ENCODE measurements around the gene PIEZO1. TPM values are rescaled to one million over a fixed set of nuclear protein-coding genes. Genes with fewer than 3 reads are reported as not detected.
A peak's percentile ranks its signal among the peaks of the same experiment; 100 is the strongest.

Gene PIEZO1
- polyA plus RNA-seq, 2 of the 4 experiments (the other 2 are of a cell fraction): 26.1 to 84.7 TPM

DNA sequence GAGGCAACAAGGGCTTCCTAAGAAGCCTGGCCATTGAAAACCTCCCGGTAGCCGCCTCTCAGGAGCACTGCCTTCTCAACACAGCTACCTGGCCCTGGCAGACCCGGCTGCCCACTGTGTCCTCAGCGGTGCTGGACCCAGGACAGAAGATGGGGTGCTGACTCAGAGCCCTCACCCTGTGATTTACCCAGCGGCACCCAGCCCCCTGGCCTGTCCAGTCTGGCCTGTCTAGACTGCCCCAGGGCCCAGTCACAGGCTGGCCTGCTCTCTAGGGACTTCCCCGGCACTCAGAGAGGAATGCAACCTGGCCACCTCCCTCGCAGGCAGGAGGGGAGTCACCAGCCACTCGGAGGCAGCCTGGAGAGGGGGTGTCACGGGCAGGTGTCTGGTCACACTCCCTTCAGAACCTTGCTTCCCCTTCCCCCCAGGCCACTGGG, 20.1 kb downstream of the PIEZO1 start:
- POLR2A ChIA-PET: no interaction called here
- DNase-seq (ENCODE audit: low read depth in 1 of 2, low spot score in 1 of 2): no peak
- CTCF ChIA-PET: interaction anchor here (31.8 kb wide), 1 partner anchor 23 kb away, joined by 596 read pairs; no protein-coding TSS in a partner anchor
- Histone ChIP-seq H3K27ac (peak overlapping the region in 1 of 2 experiments; percentile 35; a peak in 1 of 6 replicates), H3K9me3 (no peaks in the 10 kb centered on the region), H3K4me2 (0 out of 3 replicates have a peak overlapping the region, but pooled peaks have one; percentile 17), H3K4me1 (peaks cover 52% of the 10 kb centered on the region), H3K4me3 (no peak overlapping the region)
- TF ChIP-seq SMC3 (IDR thresholded peaks at IDR 0.05) (no peak), ZSCAN20 (CRISPR knock-in tag; IDR thresholded peaks at IDR 0.05) (no peak), TFCP2L1 (CRISPR knock-in tag; IDR thresholded peaks at IDR 0.05) (no peak), ZC3H11A (IDR thresholded peaks at IDR 0.05) (no peak), RNF2 (IDR thresholded peaks at IDR 0.05; ENCODE audit: borderline replicate concordance, low read depth) (no peak), HDAC2 (IDR thresholded peaks at IDR 0.05) (no peak), CHD4 (IDR thresholded peaks at IDR 0.05; ENCODE audit: borderline replicate concordance) (no peak), CHD2 (IDR thresholded peaks at IDR 0.05; ENCODE audit: low read length, partially characterized antibody) (no peak), SREBF2 (IDR thresholded peaks at IDR 0.05) (no peak), CEBPB (IDR thresholded peaks at IDR 0.05) (no peak), ESRRA (IDR thresholded peaks at IDR 0.05; ENCODE audit: borderline replicate concordance, low read length) (no peak), HMGXB4 (CRISPR knock-in tag; IDR thresholded peaks at IDR 0.05; ENCODE audit: borderline replicate concordance) (no peak), JUN (IDR thresholded peaks at IDR 0.05) (no peak), MYC (IDR thresholded peaks at IDR 0.05; ENCODE audit: borderline replicate concordance, low read length) (no peak), RAD21 (conservative IDR thresholded peaks at IDR 0.05 in 1 of 2, IDR thresholded peaks at IDR 0.05 in 1 of 2) (no peak)
- TF ChIP-seq, protein P1, sequence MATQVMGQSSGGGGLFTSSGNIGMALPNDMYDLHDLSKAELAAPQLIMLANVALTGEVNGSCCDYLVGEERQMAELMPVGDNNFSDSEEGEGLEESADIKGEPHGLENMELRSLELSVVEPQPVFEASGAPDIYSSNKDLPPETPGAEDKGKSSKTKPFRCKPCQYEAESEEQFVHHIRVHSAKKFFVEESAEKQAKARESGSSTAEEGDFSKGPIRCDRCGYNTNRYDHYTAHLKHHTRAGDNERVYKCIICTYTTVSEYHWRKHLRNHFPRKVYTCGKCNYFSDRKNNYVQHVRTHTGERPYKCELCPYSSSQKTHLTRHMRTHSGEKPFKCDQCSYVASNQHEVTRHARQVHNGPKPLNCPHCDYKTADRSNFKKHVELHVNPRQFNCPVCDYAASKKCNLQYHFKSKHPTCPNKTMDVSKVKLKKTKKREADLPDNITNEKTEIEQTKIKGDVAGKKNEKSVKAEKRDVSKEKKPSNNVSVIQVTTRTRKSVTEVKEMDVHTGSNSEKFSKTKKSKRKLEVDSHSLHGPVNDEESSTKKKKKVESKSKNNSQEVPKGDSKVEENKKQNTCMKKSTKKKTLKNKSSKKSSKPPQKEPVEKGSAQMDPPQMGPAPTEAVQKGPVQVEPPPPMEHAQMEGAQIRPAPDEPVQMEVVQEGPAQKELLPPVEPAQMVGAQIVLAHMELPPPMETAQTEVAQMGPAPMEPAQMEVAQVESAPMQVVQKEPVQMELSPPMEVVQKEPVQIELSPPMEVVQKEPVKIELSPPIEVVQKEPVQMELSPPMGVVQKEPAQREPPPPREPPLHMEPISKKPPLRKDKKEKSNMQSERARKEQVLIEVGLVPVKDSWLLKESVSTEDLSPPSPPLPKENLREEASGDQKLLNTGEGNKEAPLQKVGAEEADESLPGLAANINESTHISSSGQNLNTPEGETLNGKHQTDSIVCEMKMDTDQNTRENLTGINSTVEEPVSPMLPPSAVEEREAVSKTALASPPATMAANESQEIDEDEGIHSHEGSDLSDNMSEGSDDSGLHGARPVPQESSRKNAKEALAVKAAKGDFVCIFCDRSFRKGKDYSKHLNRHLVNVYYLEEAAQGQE (IDR thresholded peaks at IDR 0.05): no peak
- TF ChIP-seq, protein P2, sequence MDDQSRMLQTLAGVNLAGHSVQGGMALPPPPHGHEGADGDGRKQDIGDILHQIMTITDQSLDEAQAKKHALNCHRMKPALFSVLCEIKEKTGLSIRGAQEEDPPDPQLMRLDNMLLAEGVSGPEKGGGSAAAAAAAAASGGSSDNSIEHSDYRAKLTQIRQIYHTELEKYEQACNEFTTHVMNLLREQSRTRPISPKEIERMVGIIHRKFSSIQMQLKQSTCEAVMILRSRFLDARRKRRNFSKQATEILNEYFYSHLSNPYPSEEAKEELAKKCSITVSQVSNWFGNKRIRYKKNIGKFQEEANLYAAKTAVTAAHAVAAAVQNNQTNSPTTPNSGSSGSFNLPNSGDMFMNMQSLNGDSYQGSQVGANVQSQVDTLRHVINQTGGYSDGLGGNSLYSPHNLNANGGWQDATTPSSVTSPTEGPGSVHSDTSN (IDR thresholded peaks at IDR 0.05): no peak
- TF ChIP-seq, protein P3, sequence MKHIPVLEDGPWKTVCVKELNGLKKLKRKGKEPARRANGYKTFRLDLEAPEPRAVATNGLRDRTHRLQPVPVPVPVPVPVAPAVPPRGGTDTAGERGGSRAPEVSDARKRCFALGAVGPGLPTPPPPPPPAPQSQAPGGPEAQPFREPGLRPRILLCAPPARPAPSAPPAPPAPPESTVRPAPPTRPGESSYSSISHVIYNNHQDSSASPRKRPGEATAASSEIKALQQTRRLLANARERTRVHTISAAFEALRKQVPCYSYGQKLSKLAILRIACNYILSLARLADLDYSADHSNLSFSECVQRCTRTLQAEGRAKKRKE (CRISPR knock-in tag; IDR thresholded peaks at IDR 0.05; ENCODE audit: low read depth): no peak
- TF ChIP-seq, protein P4, sequence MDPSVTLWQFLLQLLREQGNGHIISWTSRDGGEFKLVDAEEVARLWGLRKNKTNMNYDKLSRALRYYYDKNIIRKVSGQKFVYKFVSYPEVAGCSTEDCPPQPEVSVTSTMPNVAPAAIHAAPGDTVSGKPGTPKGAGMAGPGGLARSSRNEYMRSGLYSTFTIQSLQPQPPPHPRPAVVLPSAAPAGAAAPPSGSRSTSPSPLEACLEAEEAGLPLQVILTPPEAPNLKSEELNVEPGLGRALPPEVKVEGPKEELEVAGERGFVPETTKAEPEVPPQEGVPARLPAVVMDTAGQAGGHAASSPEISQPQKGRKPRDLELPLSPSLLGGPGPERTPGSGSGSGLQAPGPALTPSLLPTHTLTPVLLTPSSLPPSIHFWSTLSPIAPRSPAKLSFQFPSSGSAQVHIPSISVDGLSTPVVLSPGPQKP (IDR thresholded peaks at IDR 0.05; ENCODE audit: low read depth, low read length): no peak
- peak in 1 of 2 experiments; percentile 25; a peak in 3 of 6 replicates for ATAC-seq
- 64% methylated on average over 3 of the region's 9 CpGs for WGBS (ENCODE audit: missing lambda C conversion rate)
- FAIRE-seq: no peak
